Naive thymus-derived CD4-positive, alpha-beta T cell (primary cell): Measurements from ENCODE around the gene RPL32. TPM values are rescaled to one million over a fixed set of nuclear protein-coding genes. Genes with fewer than 3 reads are reported as not detected.
A peak's percentile ranks its signal among the peaks of the same experiment; 100 is the strongest.

ENCODE experiments used
- ATAC-seq: fragments of 150-1000 bp; cut with Tn5 transposase; 2 replicates; pipeline ENCODE4 v1.10.0; 2021; ENCODE audit warnings: mild to moderate bottlenecking, moderate library complexity
- CTCF ChIA-PET: fragments of 350-600 bp; sonication (Branson Sonifier 250); formaldehyde crosslinking; loops from one replicate; lab custom pipeline; 2021; ENCODE audit warnings: antibody characterized with exemption; lab: Charles Lee
- POLR2A ChIA-PET: fragments of 350-600 bp; sonication (Branson Sonifier 250); formaldehyde crosslinking; loops from one replicate; lab custom pipeline; 2021; ENCODE audit warnings: antibody characterized with exemption, inconsistent platforms; lab: Charles Lee
- DNase-seq, 9 donors: peaks; one replicate each; pipeline versions ENCODE4 v3.0.0 to v3.0.0-alpha.2; 2020 to 2022; ENCODE audit warnings: mixed read lengths in 1 of 9
- H3K27ac ChIP-seq: one replicate; pipeline ENCODE4 v1.7.0; 2013; ENCODE audit warnings: mild to moderate bottlenecking, low read depth, low read length, moderate library complexity
- H3K27me3 ChIP-seq, 2 donors: one replicate each; pipeline ENCODE4 v1.7.0; 2013; ENCODE audit warnings: low read length in 2 of 2, mild to moderate bottlenecking in 2 of 2, moderate library complexity in 2 of 2; ENCODE audit not compliant: control insufficient read depth in 2 of 2, insufficient read depth in 2 of 2
- H3K36me3 ChIP-seq, 3 experiments: 1 replicate in 2 of 3; 2 replicates in 1 of 3; pipeline ENCODE4 v1.7.0; 2013; ENCODE audit warnings: low read length in 3 of 3, mild to moderate bottlenecking in 3 of 3, moderate library complexity in 1 of 3; ENCODE audit not compliant: insufficient read depth in 3 of 3, control insufficient read depth in 2 of 3
- H3K4me1 ChIP-seq, 2 donors: one replicate each; pipeline ENCODE4 v1.7.0; 2013; ENCODE audit warnings: low read length in 2 of 2, mild to moderate bottlenecking in 2 of 2, moderate library complexity in 1 of 2; ENCODE audit not compliant: control insufficient read depth in 2 of 2, insufficient read depth in 2 of 2
- H3K4me3 ChIP-seq: 2 replicates; pipeline ENCODE4 v1.7.0; 2013; ENCODE audit warnings: mild to moderate bottlenecking, low read length
- H3K9me3 ChIP-seq, 3 experiments: 1 replicate in 2 of 3; 2 replicates in 1 of 3; pipeline ENCODE4 v1.7.0; 2013; ENCODE audit warnings: low read length in 3 of 3; ENCODE audit not compliant: control insufficient read depth in 2 of 3
- H3K27ac Mint-ChIP-seq, 9 donors: one replicate each; pipeline ENCODE4 v1.8.0; 2020 to 2022; ENCODE audit warnings: mixed read lengths in 9 of 9, mild to moderate bottlenecking in 8 of 9, moderate library complexity in 5 of 9, inconsistent platforms in 2 of 9
- H3K27me3 Mint-ChIP-seq, 5 donors: one replicate each; pipeline ENCODE4 v1.8.0; 2021 to 2022; ENCODE audit warnings: mixed read lengths in 5 of 5, mild to moderate bottlenecking in 1 of 5
- H3K36me3 Mint-ChIP-seq, 5 donors: one replicate each; pipeline ENCODE4 v1.8.0; 2020 to 2022; ENCODE audit warnings: mixed read lengths in 5 of 5, mild to moderate bottlenecking in 3 of 5, inconsistent platforms in 1 of 5
- H3K4me1 Mint-ChIP-seq, 7 donors: one replicate each; pipeline ENCODE4 v1.8.0; 2020 to 2022; ENCODE audit warnings: mixed read lengths in 7 of 7, mild to moderate bottlenecking in 3 of 7, inconsistent platforms in 1 of 7
- H3K4me3 Mint-ChIP-seq, 10 donors: one replicate each; pipeline ENCODE4 v1.8.0; 2020 to 2022; ENCODE audit warnings: mild to moderate bottlenecking in 10 of 10, mixed read lengths in 10 of 10, moderate library complexity in 6 of 10, inconsistent platforms in 2 of 10
- H3K9me3 Mint-ChIP-seq, 11 donors: one replicate each; pipeline ENCODE4 v1.8.0; 2020 to 2022; ENCODE audit warnings: mixed read lengths in 11 of 11, mild to moderate bottlenecking in 4 of 11, inconsistent platforms in 1 of 11, moderate library complexity in 1 of 11
- intact Hi-C, 2 donors: fragments of 100-400 bp; cut with micrococcal nuclease; formaldehyde crosslinking; loops; one replicate each; pipeline ENCODE4 v1.15.1; 2023
- polyA plus RNA-seq, 2 donors: library from polyadenylated mRNA; unstranded; fragments of 300-500 nt; fragmentation: Illumina TruSeq; gene quantifications; one replicate each; pipeline ENCODE4 v1.2.3, GENCODE V29; 2021
- total RNA-seq, 6 experiments: library from RNA in 5 of 6; stranded (reverse) in 5 of 6; gene quantifications; 1 replicate in 5 of 6; 2 replicates in 1 of 6; pipeline ENCODE4 v1.2.3 and lab custom pipeline; 2021 to 2026

RPL32 gene
- total RNA-seq, result 1,000 to 10,000 TPM; 1,890 to 4,471 (median 4,246) TPM
- 1,000 to 10,000 TPM; 4,172 to 4,415 TPM for polyA plus RNA-seq
- 1,561 reads per million, percentile 100 among the genes with 10 or more reads in this experiment for total RNA-seq (lab: John Stamatoyannopoulos, UW)

- Histone ChIP-seq H3K4me1 (peaks cover 16 to 28% of the 10 kb centered on the region in 2 donors), H3K27ac (peak within 1 kb of the TSS; percentile 92), H3K27me3 (no peaks in the 10 kb centered on the region), H3K9me3 (no peaks in the 10 kb centered on the region), H3K4me3 (peak within 1 kb of the TSS; percentile 90), H3K36me3 (peaks cover 7 to 40% (median 26%) of the 10 kb centered on the region in 3 experiments)
- peak; percentile 72 to 94 (median 92) for DNase-seq
- H3K4me1 Mint-ChIP-seq, result peaks cover 31 to 54% (median 47%) of the 10 kb centered on the region in 7 donors
- ChIA-PET CTCF (interaction anchor here (0.7 to 2.8 kb wide), 10 partner anchors 10 to 135 kb away, joined by 3 to 16 read pairs (median 4); partner anchors contain the start of gene CAND2), POLR2A (interaction anchor here (0.6 to 3.0 kb wide), 26 partner anchors 9 to 1811 kb away, joined by 3 to 30 read pairs (median 4); partner anchors contain the start of genes CAND2, CCDC174, HDAC11 and LSM3)
- H3K4me3 Mint-ChIP-seq, result peak within 1 kb of the TSS; percentile 92 to 97 (median 96)
- peak within 1 kb of the TSS; percentile 98 to 100 (median 100) for H3K27ac Mint-ChIP-seq
- H3K36me3 Mint-ChIP-seq, result peaks cover 0 to 36% (median 25%) of the 10 kb centered on the region in 5 donors
- no peaks in the 10 kb centered on the region for H3K27me3 Mint-ChIP-seq
- peak; percentile 95 for ATAC-seq
- intact Hi-C loops, result loop anchor here (1.0 to 10.0 kb wide), 15 partner anchors 27 to 1591 kb away; partner anchors contain the start of genes RAF1 (in 2 of the 2), TSEN2 (in 2 of the 2), CAND2 (in 1 of the 2) and HDAC11 (in 1 of the 2)
- peaks cover 0 to 1% (median 0%) of the 10 kb centered on the region in 11 donors for H3K9me3 Mint-ChIP-seq
Observed at GRCh38 chr3:12841149-12841969, at the start of gene RPL32. Gene RPL32 (minus strand): TSS chr3:12841565. CDS start chr3:12840237, 1,328 bp downstream.

- peak overlapping the region in 1 of 10 donors; percentile 23 for H3K4me3 Mint-ChIP-seq
- Histone ChIP-seq H3K4me1 (peaks cover 0 to 15% of the 10 kb centered on the region in 2 donors), H3K36me3 (no peaks in the 10 kb centered on the region), H3K4me3 (no peak overlapping the region), H3K9me3 (no peaks in the 10 kb centered on the region), H3K27ac (no peak overlapping the region), H3K27me3 (no peaks in the 10 kb centered on the region)
- peaks cover 0 to 41% (median 17%) of the 10 kb centered on the region in 5 donors for H3K27me3 Mint-ChIP-seq
- no peaks in the 10 kb centered on the region for H3K36me3 Mint-ChIP-seq
- ChIA-PET POLR2A (interaction anchor here (1.2 to 1.5 kb wide), 2 partner anchors 11 to 49 kb away, joined by 5 read pairs; partner anchors contain the start of gene RPL32), CTCF (interaction anchor here (0.8 to 2.8 kb wide), 6 partner anchors 12 to 107 kb away, joined by 3 to 17 read pairs (median 4); no protein-coding TSS in a partner anchor)
- ATAC-seq (no peak), DNase-seq (no peak)
- no peak overlapping the region for H3K27ac Mint-ChIP-seq
- intact Hi-C loops, result loop anchor here in 1 of 2 donors (5.0 kb wide), 1 partner anchor 168 kb away; no protein-coding TSS in a partner anchor
- peaks cover 12 to 29% (median 21%) of the 10 kb centered on the region in 7 donors for H3K4me1 Mint-ChIP-seq
- peaks cover 0 to 5% (median 0%) of the 10 kb centered on the region in 11 donors for H3K9me3 Mint-ChIP-seq
Observed at GRCh38 chr3:12890610-12891390, 49.4 kb upstream of the RPL32 start.

- POLR2A ChIA-PET, result interaction anchor here (0.7 kb wide), 1 partner anchor 109 kb away, joined by 3 read pairs; no protein-coding TSS in a partner anchor
Observed at GRCh38 chr3:12886736-12887135, 45.4 kb upstream of the RPL32 start.

GRCh38 chr3:12886106-12886679, 44.8 kb upstream of the RPL32 start:
- peaks cover 0 to 41% (median 18%) of the 10 kb centered on the region in 5 donors for H3K27me3 Mint-ChIP-seq
- Histone ChIP-seq H3K4me3 (peak overlapping the region; percentile 31), H3K27me3 (no peaks in the 10 kb centered on the region), H3K9me3 (no peaks in the 10 kb centered on the region), H3K4me1 (peaks cover 0 to 12% of the 10 kb centered on the region in 2 donors), H3K36me3 (no peaks in the 10 kb centered on the region), H3K27ac (no peak overlapping the region)
- peak overlapping the region in 9 of 10 donors; percentile 29 to 77 (median 63) for H3K4me3 Mint-ChIP-seq
- no peaks in the 10 kb centered on the region for H3K9me3 Mint-ChIP-seq
- DNase-seq, result peak in 1 of 9 donors; percentile 17
- intact Hi-C loops, result no loop called here
- no peaks in the 10 kb centered on the region for H3K36me3 Mint-ChIP-seq
- peak; percentile 64 for ATAC-seq
- H3K4me1 Mint-ChIP-seq, result peaks cover 0 to 17% (median 11%) of the 10 kb centered on the region in 7 donors
- ChIA-PET CTCF (interaction anchor here (1.0 to 1.9 kb wide), 2 partner anchors 14 to 99 kb away, joined by 4 to 5 read pairs; no protein-coding TSS in a partner anchor), POLR2A (no interaction called here)
- H3K27ac Mint-ChIP-seq, result peak overlapping the region in 2 of 9 donors; percentile 28 to 49

More at GRCh38 chr3:12886736-12887135, 45.4 kb upstream of the RPL32 start:
- Mint-ChIP-seq H3K27me3 (peaks cover 0 to 41% (median 18%) of the 10 kb centered on the region in 5 donors), H3K36me3 (no peaks in the 10 kb centered on the region), H3K4me3 (peak overlapping the region in 7 of 10 donors; percentile 26 to 77 (median 66)), H3K27ac (peak overlapping the region in 1 of 9 donors; percentile 28), H3K9me3 (no peaks in the 10 kb centered on the region), H3K4me1 (peaks cover 2 to 20% (median 13%) of the 10 kb centered on the region in 7 donors)
- Histone ChIP-seq H3K4me3 (no peak overlapping the region), H3K27ac (no peak overlapping the region), H3K36me3 (no peaks in the 10 kb centered on the region), H3K4me1 (peaks cover 0 to 14% of the 10 kb centered on the region in 2 donors), H3K27me3 (no peaks in the 10 kb centered on the region), H3K9me3 (no peaks in the 10 kb centered on the region)
- intact Hi-C loops, result no loop called here
- CTCF ChIA-PET, result interaction anchor here (1.0 to 1.9 kb wide), 2 partner anchors 13 to 99 kb away, joined by 4 to 5 read pairs; no protein-coding TSS in a partner anchor
- DNase-seq, result no peak
- no peak for ATAC-seq

DNA sequence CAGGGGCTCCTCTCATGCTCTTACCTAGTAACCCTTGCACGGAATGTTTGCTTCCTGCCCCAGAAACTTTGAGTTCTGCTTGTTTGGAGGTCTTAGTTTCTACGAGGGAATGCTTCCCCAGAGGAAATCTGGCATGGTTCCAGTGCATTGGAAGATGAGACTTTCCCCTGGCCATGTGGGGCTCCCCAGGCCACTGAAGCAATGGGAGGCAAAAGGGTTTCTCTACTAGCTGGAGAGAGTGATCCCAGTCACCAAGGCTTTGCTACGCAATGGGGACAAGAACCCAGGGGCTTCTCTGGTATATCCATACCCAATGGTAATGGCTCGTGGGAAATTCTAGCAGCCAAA, 44.2 kb upstream of the RPL32 start:
- Histone ChIP-seq H3K9me3 (no peaks in the 10 kb centered on the region), H3K4me3 (no peak overlapping the region), H3K4me1 (peaks cover 0 to 12% of the 10 kb centered on the region in 2 donors), H3K27ac (no peak overlapping the region), H3K36me3 (no peaks in the 10 kb centered on the region), H3K27me3 (no peaks in the 10 kb centered on the region)
- Mint-ChIP-seq H3K4me3 (peak overlapping the region in 5 of 10 donors; percentile 58 to 77 (median 66)), H3K27ac (no peak overlapping the region), H3K9me3 (no peaks in the 10 kb centered on the region), H3K36me3 (no peaks in the 10 kb centered on the region), H3K4me1 (peaks cover 0 to 17% (median 11%) of the 10 kb centered on the region in 7 donors), H3K27me3 (peaks cover 0 to 38% (median 16%) of the 10 kb centered on the region in 5 donors)
- no peak for DNase-seq
- intact Hi-C loops, result no loop called here
- no peak for ATAC-seq
- CTCF ChIA-PET, result no interaction called here
- POLR2A ChIA-PET, result no interaction called here
